Keratinocyte (primary cell): ENCODE measurements around the gene COASY.

Experiments
- CTCF ChIP-seq, 3 experiments: IDR thresholded peaks in 1 of 3; conservative IDR thresholded peaks in 1 of 3; optimal IDR thresholded peaks in 1 of 3; 2 replicates in 2 of 3; 3 replicates in 1 of 3; pipeline versions ENCODE3 to v1.5.1; 2011; ENCODE audit warnings: low read length in 3 of 3, mild to moderate bottlenecking in 3 of 3, moderate library complexity in 2 of 3, control low read depth in 1 of 3, inconsistent platforms in 1 of 3; ENCODE audit not compliant: insufficient read depth in 2 of 3; ENCODE audit errors: extremely low read depth in 1 of 3
- EZH2 ChIP-seq: IDR thresholded peaks from one replicate; pipeline ENCODE4 v1.6.1; 2012; ENCODE audit warnings: inconsistent platforms, mild to moderate bottlenecking, low read length, moderate library complexity

- TF ChIP-seq CTCF (optimal IDR thresholded peaks at IDR 0.05 in 1 of 3, IDR thresholded peaks at IDR 0.05 in 1 of 3, conservative IDR thresholded peaks at IDR 0.05 in 1 of 3; ENCODE audit: extremely low read depth in 1 of 3, insufficient read depth in 2 of 3, low read length in 3 of 3) (no peak), EZH2 (no peak)
These were observed 17.1 kb upstream of the COASY start for GRCh38 chr17:42544874-42545283.
